ENCODE data around the gene BCAM.

DNA sequence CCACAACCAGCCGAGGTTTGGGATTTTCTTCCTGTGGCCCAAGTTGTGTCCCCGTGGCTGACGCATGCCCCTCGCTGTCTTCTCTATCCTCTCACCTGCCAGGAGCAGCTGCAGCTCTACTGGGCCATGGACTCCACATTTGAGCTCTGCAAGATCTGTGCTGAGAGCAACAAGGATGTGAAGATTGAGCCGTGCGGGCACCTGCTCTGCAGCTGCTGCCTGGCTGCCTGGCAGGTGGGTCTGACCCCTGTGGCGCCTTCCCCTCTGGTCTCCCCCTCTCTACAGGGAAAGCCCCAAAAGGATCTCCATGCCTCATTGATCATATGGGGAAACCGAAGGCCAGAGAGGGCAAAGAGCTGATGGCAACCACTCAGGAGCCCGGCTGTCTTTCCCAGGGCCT, 16.6 kb upstream of the BCAM start:
- TF ChIP-seq, protein P1, sequence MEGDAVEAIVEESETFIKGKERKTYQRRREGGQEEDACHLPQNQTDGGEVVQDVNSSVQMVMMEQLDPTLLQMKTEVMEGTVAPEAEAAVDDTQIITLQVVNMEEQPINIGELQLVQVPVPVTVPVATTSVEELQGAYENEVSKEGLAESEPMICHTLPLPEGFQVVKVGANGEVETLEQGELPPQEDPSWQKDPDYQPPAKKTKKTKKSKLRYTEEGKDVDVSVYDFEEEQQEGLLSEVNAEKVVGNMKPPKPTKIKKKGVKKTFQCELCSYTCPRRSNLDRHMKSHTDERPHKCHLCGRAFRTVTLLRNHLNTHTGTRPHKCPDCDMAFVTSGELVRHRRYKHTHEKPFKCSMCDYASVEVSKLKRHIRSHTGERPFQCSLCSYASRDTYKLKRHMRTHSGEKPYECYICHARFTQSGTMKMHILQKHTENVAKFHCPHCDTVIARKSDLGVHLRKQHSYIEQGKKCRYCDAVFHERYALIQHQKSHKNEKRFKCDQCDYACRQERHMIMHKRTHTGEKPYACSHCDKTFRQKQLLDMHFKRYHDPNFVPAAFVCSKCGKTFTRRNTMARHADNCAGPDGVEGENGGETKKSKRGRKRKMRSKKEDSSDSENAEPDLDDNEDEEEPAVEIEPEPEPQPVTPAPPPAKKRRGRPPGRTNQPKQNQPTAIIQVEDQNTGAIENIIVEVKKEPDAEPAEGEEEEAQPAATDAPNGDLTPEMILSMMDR (IDR thresholded peaks at IDR 0.05) = no peak
- no peak for TF ChIP-seq POLR2A (IDR thresholded peaks at IDR 0.05)
